HepG2 (cell line): Measurements from ENCODE around the gene SHANK3. TPM values are rescaled to one million over a fixed set of nuclear protein-coding genes. Genes with fewer than 3 reads are reported as not detected.

ENCODE experiments used
- ATAC-seq: fragments of 200-7000 bp; cut with Tn5 transposase; 3 replicates; pipeline ENCODE4 v1.9.1; 2020; ENCODE audit warnings: mild to moderate bottlenecking, moderate library complexity
- BruUV-seq: library from RNA; stranded (reverse); fragments of 400-500 nt; replicated peaks from 2 replicates; lab custom pipeline; 2021; lab: Mats Ljungman, UMichigan
- CTCF ChIA-PET: fragments of 300-600 bp; formaldehyde crosslinking; extraction: SDS; loops from one replicate; lab custom pipeline; 2021; ENCODE audit warnings: low total read pairs, inconsistent platforms, low intra/inter-chr PET ratio; lab: Yijun Ruan, JAX
- POLR2A ChIA-PET: fragments of 350-600 bp; sonication (Branson Sonifier 250); formaldehyde crosslinking; loops from one replicate; lab custom pipeline; 2020; ENCODE audit warnings: antibody characterized with exemption, inconsistent platforms; lab: Yijun Ruan, JAX
- DNase-seq: peaks from one replicate; pipeline ENCODE4 v3.0.0-alpha.2; 2015; ENCODE audit warnings: low spot score
- FAIRE-seq: peaks from 3 replicates; lab custom pipeline; 2011; peaks lifted over from hg19 to GRCh38; lab: Jason Lieb, UNC
- H2AFZ ChIP-seq: one replicate; pipeline ENCODE4 v1.6.1; 2011; ENCODE audit warnings: low read length, inconsistent platforms
- H3K27ac ChIP-seq: fragments of 300-600 bp; 3 replicates; pipeline ENCODE4 v1.8.0; 2011; ENCODE audit warnings: mixed run types, mild to moderate bottlenecking, mixed read lengths, low read length, inconsistent platforms; ENCODE audit not compliant: insufficient read depth; ENCODE audit errors: extremely low read length
- H3K27me3 ChIP-seq, 2 experiments: fragments of 200-600 bp in 1 of 2; 2 replicates in 1 of 2; 3 replicates in 1 of 2; pipeline versions ENCODE4 v1.6.0 to v1.8.0; 2011; ENCODE audit warnings: low read length in 2 of 2, mild to moderate bottlenecking in 2 of 2, moderate library complexity in 2 of 2, inconsistent platforms in 1 of 2; ENCODE audit not compliant: insufficient read depth in 2 of 2, control insufficient read depth in 1 of 2
- H3K36me3 ChIP-seq, 2 experiments: fragments of 200-600 bp in 1 of 2; replicated peaks in 1 of 2; 2 replicates in 1 of 2; 3 replicates in 1 of 2; pipeline versions ENCODE4 v1.5.1 to v1.8.0; 2011; ENCODE audit warnings: low read length in 2 of 2, inconsistent platforms in 1 of 2; ENCODE audit not compliant: insufficient read depth in 2 of 2, control insufficient read depth in 1 of 2
- H3K4me1 ChIP-seq: 2 replicates; pipeline ENCODE4 v1.5.1; 2012; ENCODE audit warnings: low read length, inconsistent platforms; ENCODE audit not compliant: insufficient read depth
- H3K4me2 ChIP-seq: 2 replicates; pipeline ENCODE4 v1.6.0; 2011; ENCODE audit warnings: low read depth, low read length, inconsistent platforms
- H3K4me3 ChIP-seq, 3 experiments: fragments of 200-600 bp in 1 of 3; sonication (generic), shearing (Covaris generic) in 1 of 3; replicated peaks in 1 of 3; 2 replicates each; pipeline ENCODE4 v1.5.1; 2011 to 2016; ENCODE audit warnings: low read length in 3 of 3, inconsistent platforms in 2 of 3, low read depth in 2 of 3, mild to moderate bottlenecking in 2 of 3, control low read depth in 1 of 3, mixed read lengths in 1 of 3; ENCODE audit not compliant: insufficient read depth in 1 of 3
- H3K79me2 ChIP-seq: one replicate; pipeline ENCODE4 v1.6.1; 2011; ENCODE audit warnings: low read length, inconsistent platforms; ENCODE audit not compliant: insufficient read depth
- H3K9ac ChIP-seq: 2 replicates; pipeline ENCODE4 v1.6.0; 2011; ENCODE audit warnings: mild to moderate bottlenecking, low read depth, low read length, inconsistent platforms; ENCODE audit not compliant: insufficient read depth
- H3K9me3 ChIP-seq: 2 replicates; pipeline ENCODE4 v1.5.1; 2012; ENCODE audit warnings: mild to moderate bottlenecking, low read length
- H4K20me1 ChIP-seq: 2 replicates; pipeline ENCODE4 v1.6.0; 2011; ENCODE audit warnings: inconsistent platforms, mild to moderate bottlenecking, low read length, moderate library complexity; ENCODE audit not compliant: insufficient read depth
- CREM ChIP-seq, 2 experiments: sonication (generic) in 1 of 2; formaldehyde crosslinking in 1 of 2; IDR thresholded peaks; 2 replicates each; pipeline versions ENCODE4 v1.4.0 to v1.6.1; 2016 to 2020; ENCODE audit warnings: antibody characterized with exemption in 1 of 2, mild to moderate bottlenecking in 1 of 2, missing genetic modification reagents in 1 of 2
- EED ChIP-seq: sonication (generic); formaldehyde crosslinking; IDR thresholded peaks from 2 replicates; pipeline ENCODE4 v1.5.0; 2020; ENCODE audit warnings: mild to moderate bottlenecking, missing genetic modification reagents
- TOPORS ChIP-seq: sonication (generic); formaldehyde crosslinking; IDR thresholded peaks from 2 replicates; pipeline ENCODE4 v1.8.0; 2023; ENCODE audit warnings: mild to moderate bottlenecking, missing genetic modification reagents
- ZBTB20 ChIP-seq: sonication (generic); formaldehyde crosslinking; IDR thresholded peaks from 2 replicates; pipeline ENCODE4 v1.8.1; 2023; ENCODE audit warnings: missing genetic modification reagents, low read depth, mild to moderate bottlenecking, borderline replicate concordance
- ZBTB33 ChIP-seq: sonication (generic); formaldehyde crosslinking; IDR thresholded peaks from 2 replicates; pipeline ENCODE4 v1.4.0; 2020; ENCODE audit warnings: missing genetic modification reagents
- ZBTB38 ChIP-seq: sonication (generic); formaldehyde crosslinking; IDR thresholded peaks from 2 replicates; pipeline ENCODE4 v1.5.1; 2020; ENCODE audit warnings: mild to moderate bottlenecking, missing genetic modification reagents
- ZFP36L1 ChIP-seq: sonication (generic); formaldehyde crosslinking; IDR thresholded peaks from 2 replicates; pipeline ENCODE4 v1.8.0; 2022; ENCODE audit warnings: mild to moderate bottlenecking, missing genetic modification reagents, moderate library complexity
- ZHX2 ChIP-seq, 2 experiments: sonication (generic) in 1 of 2; formaldehyde crosslinking in 1 of 2; IDR thresholded peaks; 2 replicates each; pipeline versions ENCODE4 v1.6.1 to v1.9.0; 2014 to 2022; ENCODE audit warnings: antibody characterized with exemption in 1 of 2, borderline replicate concordance in 1 of 2, inconsistent platforms in 1 of 2, low read depth in 1 of 2, missing genetic modification reagents in 1 of 2
- ZNF280B ChIP-seq: sonication (generic); formaldehyde crosslinking; IDR thresholded peaks from 2 replicates; pipeline ENCODE4 v1.5.0; 2020; ENCODE audit warnings: missing genetic modification reagents, mild to moderate bottlenecking, borderline replicate concordance
- ZNF790 ChIP-seq: sonication (generic); formaldehyde crosslinking; IDR thresholded peaks from 2 replicates; pipeline ENCODE4 v1.8.0; 2022; ENCODE audit warnings: missing genetic modification reagents, mild to moderate bottlenecking, borderline replicate concordance
- in situ Hi-C: cut with HindIII; loops from 2 replicates; pipeline ENCODE4 v1.10.0; 2017; ENCODE audit warnings: low pct_unique_long_range_greater_than_20kb; ENCODE audit not compliant: extremely low pct_ligation_motif_present
- intact Hi-C: fragments of 100-400 bp; cut with micrococcal nuclease; formaldehyde crosslinking; loops from one replicate; pipeline ENCODE4 v1.10.0; 2022; ENCODE audit not compliant: unreplicated experiment
- polyA plus RNA-seq, 8 experiments: library from polyadenylated mRNA; depleted of rRNA in 3 of 8; stranded (reverse) in 7 of 8; unstranded in 1 of 8; fragments of >200 nt; fragmentation: Illumina TruSeq in 4 of 8; extraction: Trizol in 4 of 8; gene quantifications; 2 replicates each; pipeline versions ENCODE4 v1.2.1 to v1.2.3, GENCODE V29; 2011 to 2016; ENCODE audit warnings: low read depth in 4 of 8, missing spikeins in 1 of 8, mixed read lengths in 1 of 8; ENCODE audit not compliant: insufficient read depth in 1 of 8
- total RNA-seq, 5 experiments: library from RNA; depleted of rRNA; stranded (reverse); fragments of >200 nt; fragmentation: Illumina TruSeq; extraction: Trizol; gene quantifications; 2 replicates each; pipeline ENCODE4 v1.2.3, GENCODE V29; 2016; ENCODE audit warnings: low read depth in 1 of 5
- TF ChIP-seq, protein P1 (sequence below): sonication (generic); formaldehyde crosslinking; IDR thresholded peaks from 2 replicates; pipeline ENCODE4 v1.4.0; 2020; ENCODE audit warnings: missing genetic modification reagents

The SHANK3 gene
- total and polyA plus RNA-seq, 2 of the 13 experiments (the other 11 are each of a cell fraction or from before 2014, with no cell fraction given), result 2.9 to 4.6 TPM

DNA sequence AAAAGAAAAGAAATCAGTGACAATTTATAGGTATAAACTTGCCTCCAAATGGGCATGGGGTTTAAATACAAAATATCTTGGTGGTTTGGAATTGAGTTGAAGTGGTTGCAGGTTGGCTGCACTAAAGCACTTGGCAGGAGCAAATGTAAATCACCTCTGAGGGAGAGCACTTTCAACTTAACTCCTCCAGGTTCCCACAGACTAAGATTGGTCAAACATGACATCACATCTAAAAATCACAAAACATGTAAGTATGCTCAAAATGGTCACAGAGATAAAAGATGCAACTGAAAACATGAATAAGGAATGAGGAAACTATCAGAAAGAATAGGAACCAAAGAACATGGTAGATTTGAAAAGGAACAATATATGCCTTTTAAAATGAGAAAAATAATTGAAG lies 12.3 kb upstream of the SHANK3 start:
- FAIRE-seq, result no peak
- TF ChIP-seq CREM (IDR thresholded peaks at IDR 0.05) (no peak), CREM (CRISPR knock-in tag; IDR thresholded peaks at IDR 0.05) (no peak), ZFP36L1 (CRISPR knock-in tag) (no peak), ZNF790 (CRISPR knock-in tag) (no peak), ZBTB33 (no peak), ZBTB38 (CRISPR knock-in tag) (no peak), ZNF280B (no peak), ZBTB20 (no peak), ZHX2 (IDR thresholded peaks at IDR 0.05; ENCODE audit: low read depth) (no peak), ZHX2 (CRISPR knock-in tag; IDR thresholded peaks at IDR 0.05; ENCODE audit: borderline replicate concordance) (no peak), EED (CRISPR knock-in tag) (no peak), TOPORS (CRISPR knock-in tag) (no peak)
- TF ChIP-seq, protein P1, sequence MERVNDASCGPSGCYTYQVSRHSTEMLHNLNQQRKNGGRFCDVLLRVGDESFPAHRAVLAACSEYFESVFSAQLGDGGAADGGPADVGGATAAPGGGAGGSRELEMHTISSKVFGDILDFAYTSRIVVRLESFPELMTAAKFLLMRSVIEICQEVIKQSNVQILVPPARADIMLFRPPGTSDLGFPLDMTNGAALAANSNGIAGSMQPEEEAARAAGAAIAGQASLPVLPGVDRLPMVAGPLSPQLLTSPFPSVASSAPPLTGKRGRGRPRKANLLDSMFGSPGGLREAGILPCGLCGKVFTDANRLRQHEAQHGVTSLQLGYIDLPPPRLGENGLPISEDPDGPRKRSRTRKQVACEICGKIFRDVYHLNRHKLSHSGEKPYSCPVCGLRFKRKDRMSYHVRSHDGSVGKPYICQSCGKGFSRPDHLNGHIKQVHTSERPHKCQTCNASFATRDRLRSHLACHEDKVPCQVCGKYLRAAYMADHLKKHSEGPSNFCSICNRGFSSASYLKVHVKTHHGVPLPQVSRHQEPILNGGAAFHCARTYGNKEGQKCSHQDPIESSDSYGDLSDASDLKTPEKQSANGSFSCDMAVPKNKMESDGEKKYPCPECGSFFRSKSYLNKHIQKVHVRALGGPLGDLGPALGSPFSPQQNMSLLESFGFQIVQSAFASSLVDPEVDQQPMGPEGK (CRISPR knock-in tag), result no peak

More for the DNA sequence above, 12.3 kb upstream of the SHANK3 start:
- no peak for ATAC-seq
- no peaks in the 10 kb centered on the region for H4K20me1 ChIP-seq
- peaks cover 28% of the 10 kb centered on the region for H3K4me1 ChIP-seq
- no peaks in the 10 kb centered on the region for H3K9me3 ChIP-seq
- no peak overlapping the region for H3K4me2 ChIP-seq
- no peak overlapping the region for H3K27ac ChIP-seq
- H3K27me3 ChIP-seq, result no peaks in the 10 kb centered on the region; a peak in 1 of 5 replicates
- no peak overlapping the region for H3K4me3 ChIP-seq
- POLR2A ChIA-PET, result no interaction called here
- BruUV-seq, result no TSS peak
- intact Hi-C loops (no loop called here), in situ Hi-C loops (no loop called here)
- CTCF ChIA-PET, result no interaction called here
- no peak overlapping the region for H2AFZ ChIP-seq
- H3K36me3 ChIP-seq, result no peaks in the 10 kb centered on the region
- no peaks in the 10 kb centered on the region for H3K79me2 ChIP-seq
- no peak for DNase-seq
- H3K9ac ChIP-seq, result no peak overlapping the region
